ENCODE measurements around the gene GRHL1.
"Not testable (repeated sequence)": the region's sequence is repeated elsewhere in the genome, so short reads cannot be mapped to it uniquely, and the experiment has no call there.

The GRHL1 gene

DNA sequence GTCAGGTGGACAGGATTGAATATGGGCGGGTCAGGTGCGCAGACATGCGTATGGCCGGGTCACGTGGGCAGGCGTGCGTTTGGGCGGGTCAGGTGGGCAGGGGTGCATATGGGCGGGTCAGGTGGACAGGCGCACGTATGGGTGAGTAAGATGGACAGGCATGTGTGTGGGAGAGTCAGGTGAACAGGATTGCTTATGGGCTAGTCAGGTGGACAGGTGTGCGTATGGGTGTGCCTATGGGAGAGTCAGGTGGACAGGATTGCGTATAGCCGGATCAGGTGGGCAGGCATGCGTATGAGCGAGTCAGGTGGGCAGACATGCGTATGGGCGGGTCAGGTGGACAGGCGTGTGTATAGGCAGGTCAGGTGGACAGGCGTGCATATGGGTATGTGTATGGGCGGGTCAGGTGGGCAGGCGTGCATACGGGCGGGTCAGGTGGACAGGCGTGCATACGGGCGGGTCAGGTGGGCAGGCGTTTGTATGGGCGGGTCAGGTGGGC, 61.5 kb downstream of the GRHL1 start:
- H3K27ac ChIP-seq: no peak overlapping the region

DNA sequence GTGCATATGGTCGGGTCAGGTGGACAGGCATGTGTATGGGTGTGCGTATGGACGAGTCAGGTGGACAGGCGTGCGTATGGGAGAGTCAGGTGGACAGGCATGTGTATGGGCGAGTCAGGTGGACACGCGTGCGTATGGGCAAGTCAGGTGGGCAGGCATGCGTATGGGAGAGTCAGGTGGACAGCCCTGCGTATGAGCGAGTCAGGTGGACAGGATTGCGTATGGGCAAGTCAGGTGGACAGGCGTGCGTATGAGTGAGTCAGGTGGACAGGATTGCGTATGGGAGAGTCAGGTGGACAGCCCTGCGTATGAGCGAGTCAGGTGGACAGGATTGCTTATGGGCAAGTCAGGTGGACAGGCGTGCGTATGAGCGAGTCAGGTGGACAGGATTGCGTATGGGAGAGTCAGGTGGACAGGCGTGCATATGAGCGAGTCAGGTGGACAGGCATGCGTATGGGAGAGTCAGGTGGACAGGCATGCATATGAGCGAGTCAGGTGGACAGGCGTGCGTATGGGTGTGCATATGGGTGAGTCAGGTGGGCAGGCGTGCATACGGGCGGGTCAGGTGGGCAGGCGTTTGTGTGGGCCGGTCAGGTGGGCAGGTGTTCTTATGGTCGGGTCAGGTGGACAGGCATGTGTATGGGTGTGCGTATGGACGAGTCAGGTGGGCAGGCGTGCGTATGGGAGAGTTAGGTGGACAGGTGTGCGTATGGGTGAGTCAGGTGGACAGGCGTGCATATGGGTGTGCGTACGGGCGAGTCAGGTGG, 62.3 kb downstream of the GRHL1 start:
- POLR2A ChIA-PET (ENCODE audit: low non-redundant PET); DNase-seq (ENCODE audit: low spot score); H3K27ac ChIP-seq; CTCF ChIA-PET: not testable (repeated sequence)

More for the DNA sequence above, 61.5 kb downstream of the GRHL1 start:
- TF ChIP-seq, protein P1, sequence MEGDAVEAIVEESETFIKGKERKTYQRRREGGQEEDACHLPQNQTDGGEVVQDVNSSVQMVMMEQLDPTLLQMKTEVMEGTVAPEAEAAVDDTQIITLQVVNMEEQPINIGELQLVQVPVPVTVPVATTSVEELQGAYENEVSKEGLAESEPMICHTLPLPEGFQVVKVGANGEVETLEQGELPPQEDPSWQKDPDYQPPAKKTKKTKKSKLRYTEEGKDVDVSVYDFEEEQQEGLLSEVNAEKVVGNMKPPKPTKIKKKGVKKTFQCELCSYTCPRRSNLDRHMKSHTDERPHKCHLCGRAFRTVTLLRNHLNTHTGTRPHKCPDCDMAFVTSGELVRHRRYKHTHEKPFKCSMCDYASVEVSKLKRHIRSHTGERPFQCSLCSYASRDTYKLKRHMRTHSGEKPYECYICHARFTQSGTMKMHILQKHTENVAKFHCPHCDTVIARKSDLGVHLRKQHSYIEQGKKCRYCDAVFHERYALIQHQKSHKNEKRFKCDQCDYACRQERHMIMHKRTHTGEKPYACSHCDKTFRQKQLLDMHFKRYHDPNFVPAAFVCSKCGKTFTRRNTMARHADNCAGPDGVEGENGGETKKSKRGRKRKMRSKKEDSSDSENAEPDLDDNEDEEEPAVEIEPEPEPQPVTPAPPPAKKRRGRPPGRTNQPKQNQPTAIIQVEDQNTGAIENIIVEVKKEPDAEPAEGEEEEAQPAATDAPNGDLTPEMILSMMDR (conservative IDR thresholded peaks at IDR 0.05; ENCODE audit: low read depth): no peak
- DNase-seq (ENCODE audit: low spot score): no peak
- ChIA-PET POLR2A (ENCODE audit: low non-redundant PET) (no interaction called here), CTCF (no interaction called here)

DNA sequence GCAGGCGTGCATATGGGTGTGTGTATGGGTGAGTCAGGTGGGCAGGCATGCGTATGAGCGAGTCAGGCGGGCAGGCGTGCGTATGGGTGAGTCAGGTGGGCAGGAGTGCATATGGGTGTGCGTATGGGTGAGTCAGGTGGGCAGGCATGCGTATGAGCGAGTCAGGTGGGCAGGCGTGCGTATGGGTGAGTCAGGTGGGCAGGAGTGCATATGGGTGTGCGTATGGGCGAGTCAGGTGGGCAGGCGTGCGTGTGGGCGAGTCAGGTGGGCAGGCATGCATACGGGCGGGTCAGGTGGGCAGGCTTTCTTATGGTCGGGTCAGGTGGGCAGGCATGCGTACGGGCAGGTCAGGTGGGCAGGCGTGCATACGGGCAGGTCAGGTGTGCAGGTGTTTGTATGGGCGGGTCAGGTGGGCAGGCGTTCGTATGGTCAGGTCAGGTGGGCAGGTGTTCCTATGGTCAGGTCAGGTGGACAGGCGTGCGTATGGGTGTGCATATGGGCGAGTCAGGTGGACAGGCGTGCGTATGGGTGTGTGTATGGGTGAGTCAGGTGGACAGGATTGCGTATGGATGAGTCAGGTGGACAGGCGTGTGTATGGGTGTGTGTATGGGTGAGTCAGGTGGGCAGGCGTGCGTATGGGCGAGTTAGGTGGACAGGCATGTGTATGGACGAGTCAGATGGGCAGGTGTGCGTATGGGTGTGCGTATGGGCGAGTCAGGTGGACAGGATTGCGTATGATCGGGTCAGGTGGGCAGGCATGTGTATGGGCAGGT, 63.1 kb downstream of the GRHL1 start:
- DNase-seq (ENCODE audit: low spot score): peak; percentile 24
- H3K27ac ChIP-seq: no peak overlapping the region
- ChIA-PET CTCF (no interaction called here), POLR2A (ENCODE audit: low non-redundant PET) (no interaction called here)
- TF ChIP-seq, protein P1 (conservative IDR thresholded peaks at IDR 0.05; ENCODE audit: low read depth): no peak

DNA sequence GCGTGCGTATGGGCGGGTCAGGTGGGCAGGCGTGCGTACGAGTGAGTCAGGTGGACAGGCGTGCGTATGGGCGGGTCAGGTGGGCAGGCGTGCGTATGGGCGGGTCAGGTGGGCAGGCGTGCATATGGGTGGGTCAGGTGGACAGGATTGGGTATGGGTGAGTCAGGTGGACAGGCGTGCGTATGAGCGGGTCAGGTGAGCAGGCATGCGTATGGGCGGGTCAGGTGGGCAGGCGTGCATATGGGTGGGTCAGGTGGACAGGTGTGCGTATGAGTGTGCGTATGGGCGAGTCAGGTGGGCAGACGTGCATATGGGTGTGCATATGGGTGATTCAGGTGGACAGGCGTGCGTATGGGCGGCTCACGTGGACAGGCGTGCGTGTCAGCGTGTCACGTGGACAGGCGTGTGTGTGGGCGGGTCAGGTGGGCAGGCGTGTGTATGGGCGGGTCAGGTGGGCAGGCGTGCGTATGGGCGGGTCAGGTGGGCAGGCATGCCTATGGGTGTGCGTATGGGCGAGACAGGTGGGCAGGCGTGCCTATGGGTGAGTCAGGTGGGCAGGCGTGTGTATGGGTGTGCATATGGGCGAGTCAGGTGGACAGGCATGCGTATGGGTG, 64.0 kb downstream of the GRHL1 start:
- CTCF ChIA-PET; H3K27ac ChIP-seq; POLR2A ChIA-PET (ENCODE audit: low non-redundant PET); DNase-seq (ENCODE audit: low spot score): not testable (repeated sequence)

DNA sequence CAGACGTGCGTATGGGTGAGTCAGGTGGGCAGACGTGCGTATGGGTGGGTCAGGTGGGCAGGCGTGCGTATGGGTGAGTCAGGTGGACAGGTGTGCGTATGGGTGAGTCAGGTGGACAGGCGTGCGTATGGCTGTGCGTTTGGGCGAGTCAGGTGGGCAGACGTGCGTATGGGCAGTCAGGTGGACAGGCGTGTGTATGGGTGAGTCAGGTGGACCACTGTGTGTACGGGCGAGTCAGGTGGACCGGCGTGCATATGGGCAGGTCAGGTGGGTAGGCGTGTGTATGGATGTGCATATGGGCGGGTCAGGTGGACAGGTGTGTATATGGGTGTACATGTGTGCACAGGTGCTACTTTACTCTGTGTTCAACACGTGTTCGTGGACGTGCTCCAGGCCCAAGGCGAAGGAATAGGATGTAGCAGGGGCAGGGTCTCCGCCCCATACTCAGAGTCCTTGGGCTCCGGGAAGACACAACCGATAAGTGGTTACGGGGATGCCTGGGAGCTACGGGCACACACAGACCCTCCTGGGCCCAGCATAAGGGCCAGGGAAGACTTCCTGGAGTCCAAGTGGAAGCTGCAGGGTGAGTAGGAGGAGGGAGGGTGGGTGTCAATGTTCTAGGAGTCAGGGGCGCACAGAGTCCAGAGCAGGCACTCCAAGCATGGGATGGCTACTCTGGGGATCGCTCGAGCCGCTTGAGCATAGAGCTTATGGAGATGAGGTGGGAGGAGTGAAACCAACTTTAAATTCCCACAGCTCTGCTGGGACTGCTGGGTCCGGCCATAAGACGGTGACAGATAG, 64.7 kb downstream of the GRHL1 start:
- DNase-seq (ENCODE audit: low spot score): no peak
- H3K27ac ChIP-seq: no peak overlapping the region
- TF ChIP-seq, protein P1 (conservative IDR thresholded peaks at IDR 0.05; ENCODE audit: low read depth): no peak
- ChIA-PET POLR2A (ENCODE audit: low non-redundant PET) (no interaction called here), CTCF (interaction anchor here (0.6 kb wide), 1 partner anchor 132 kb away, joined by 3 read pairs; no protein-coding TSS in a partner anchor)

DNA sequence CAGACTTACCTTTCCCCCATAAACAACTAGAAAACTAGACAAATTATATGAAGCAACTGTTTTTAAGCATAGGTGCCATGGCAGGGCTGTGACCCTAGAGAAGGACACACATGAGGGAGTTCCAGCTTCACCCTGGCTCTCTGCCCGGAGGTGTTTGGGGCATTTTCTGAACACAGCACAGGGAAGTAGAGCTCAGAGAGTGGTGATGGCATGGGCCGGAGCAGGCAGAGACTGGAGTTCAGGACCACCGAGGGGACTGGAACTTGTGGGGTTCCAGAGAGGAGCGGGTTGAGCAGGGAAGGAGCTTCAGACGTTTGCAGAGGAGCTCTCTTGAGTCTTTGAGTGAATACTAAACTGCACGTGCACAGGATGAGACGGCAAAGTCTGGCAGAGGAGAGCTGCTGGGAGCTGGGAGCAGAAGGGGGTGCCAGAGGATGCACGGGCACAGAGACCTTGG, 65.3 kb downstream of the GRHL1 start:
- POLR2A ChIA-PET (ENCODE audit: low non-redundant PET): no interaction called here
- DNase-seq (ENCODE audit: low spot score): no peak
- TF ChIP-seq, protein P1 (conservative IDR thresholded peaks at IDR 0.05; ENCODE audit: low read depth): no peak
- no peak overlapping the region for H3K27ac ChIP-seq
- CTCF ChIA-PET: interaction anchor here (0.6 kb wide), 1 partner anchor 133 kb away, joined by 3 read pairs; no protein-coding TSS in a partner anchor
